ENCODE measurements around the gene NTN5. TPM values are rescaled to one million over a fixed set of nuclear protein-coding genes. Genes with fewer than 3 reads are reported as not detected.

The NTN5 gene
- polyA plus RNA-seq, 1 experiment = 0.11 TPM

DNA sequence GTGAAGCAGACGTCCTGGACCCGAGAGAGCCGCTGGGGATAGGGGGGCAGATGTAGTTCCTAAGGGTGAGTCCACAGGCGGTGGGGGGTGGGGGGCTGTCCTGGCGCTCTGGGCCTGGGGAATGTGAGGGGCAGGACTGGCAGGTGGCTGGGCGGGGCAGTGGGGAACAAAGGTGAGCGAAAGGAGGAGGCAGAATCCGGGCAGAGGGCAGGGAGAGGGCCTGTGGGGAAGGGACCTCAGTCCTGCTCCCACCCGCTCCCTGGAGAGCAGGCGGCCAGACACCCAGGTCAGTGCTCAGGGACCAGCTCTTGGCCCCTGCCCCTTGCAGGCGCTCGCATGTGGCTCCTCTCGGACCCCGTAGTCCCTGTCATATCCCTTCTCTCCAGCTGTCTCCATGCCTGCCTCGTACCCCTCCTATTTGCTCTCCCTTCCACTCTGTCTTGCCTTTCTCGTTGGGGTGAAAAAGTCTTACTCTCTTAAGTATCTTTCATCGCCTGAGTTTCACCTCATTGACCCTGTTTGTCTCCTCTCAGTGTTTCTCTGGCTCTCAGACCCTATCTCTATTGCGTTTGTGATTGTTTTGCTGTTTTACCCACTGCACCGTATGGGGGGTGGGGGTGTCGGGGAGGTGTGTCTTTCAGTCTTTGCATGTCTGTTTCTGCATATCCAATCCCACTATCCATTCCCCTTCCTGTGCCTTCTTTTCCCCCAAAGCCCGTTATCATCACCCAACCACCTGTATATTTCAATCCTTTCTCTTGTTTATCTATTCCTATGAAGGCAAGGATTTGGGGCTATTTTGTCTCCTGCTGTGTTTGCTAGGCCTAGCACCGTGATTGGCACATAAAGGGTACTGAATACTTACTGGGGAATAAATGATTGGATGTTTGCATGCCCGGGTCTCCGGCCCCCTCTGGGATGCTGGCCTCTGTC, 47.8 kb downstream of the NTN5 start:
- H3K4me3 ChIP-seq (ENCODE audit: low read depth, low read length) = peak overlapping the region; percentile 50
- H3K27me3 ChIP-seq (ENCODE audit: control insufficient read depth, insufficient read depth, low read length) = no peaks in the 10 kb centered on the region
- no peak for DNase-seq (ENCODE audit: low read depth)
- peaks cover 4% of the 10 kb centered on the region for H3K36me3 ChIP-seq (ENCODE audit: control insufficient read depth, insufficient read depth, low read length)
- ChIA-PET POLR2A (no interaction called here), CTCF (no interaction called here)
- TF ChIP-seq, protein P1, sequence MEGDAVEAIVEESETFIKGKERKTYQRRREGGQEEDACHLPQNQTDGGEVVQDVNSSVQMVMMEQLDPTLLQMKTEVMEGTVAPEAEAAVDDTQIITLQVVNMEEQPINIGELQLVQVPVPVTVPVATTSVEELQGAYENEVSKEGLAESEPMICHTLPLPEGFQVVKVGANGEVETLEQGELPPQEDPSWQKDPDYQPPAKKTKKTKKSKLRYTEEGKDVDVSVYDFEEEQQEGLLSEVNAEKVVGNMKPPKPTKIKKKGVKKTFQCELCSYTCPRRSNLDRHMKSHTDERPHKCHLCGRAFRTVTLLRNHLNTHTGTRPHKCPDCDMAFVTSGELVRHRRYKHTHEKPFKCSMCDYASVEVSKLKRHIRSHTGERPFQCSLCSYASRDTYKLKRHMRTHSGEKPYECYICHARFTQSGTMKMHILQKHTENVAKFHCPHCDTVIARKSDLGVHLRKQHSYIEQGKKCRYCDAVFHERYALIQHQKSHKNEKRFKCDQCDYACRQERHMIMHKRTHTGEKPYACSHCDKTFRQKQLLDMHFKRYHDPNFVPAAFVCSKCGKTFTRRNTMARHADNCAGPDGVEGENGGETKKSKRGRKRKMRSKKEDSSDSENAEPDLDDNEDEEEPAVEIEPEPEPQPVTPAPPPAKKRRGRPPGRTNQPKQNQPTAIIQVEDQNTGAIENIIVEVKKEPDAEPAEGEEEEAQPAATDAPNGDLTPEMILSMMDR (IDR thresholded peaks at IDR 0.05; ENCODE audit: insufficient read depth, low read depth, low read length) = no peak

DNA sequence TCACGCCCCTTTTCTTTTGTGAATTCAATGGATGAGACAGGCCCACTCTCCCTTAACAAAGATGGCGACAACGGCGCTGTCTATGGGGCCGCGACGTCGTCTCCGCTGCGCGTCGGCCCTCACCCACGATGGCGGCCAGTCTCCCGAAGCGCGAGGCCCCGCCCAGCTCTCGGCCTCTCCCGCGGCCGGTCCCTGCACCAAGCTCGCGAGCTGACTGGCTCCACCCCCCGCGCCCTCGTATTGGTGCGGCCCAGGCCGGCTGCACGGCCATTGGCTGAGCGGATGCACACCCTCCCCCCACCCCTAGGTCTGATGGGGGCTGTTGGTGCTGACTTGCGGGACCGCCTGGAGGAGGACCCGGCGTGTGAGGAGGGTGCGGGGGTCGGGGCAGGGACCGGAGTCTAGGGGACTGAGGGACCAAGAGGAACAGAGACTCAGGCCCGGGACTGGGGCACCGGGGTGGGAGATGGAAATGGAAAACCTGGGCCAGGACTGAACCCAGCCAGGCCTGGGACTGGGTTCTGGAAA, 48.7 kb downstream of the NTN5 start:
- CTCF ChIA-PET = interaction anchor here (0.7 to 1.1 kb wide), 3 partner anchors 10 to 22 kb away, joined by 3 to 9 read pairs (median 4); partner anchors contain the start of gene CA11
- POLR2A ChIA-PET = interaction anchor here (0.6 to 0.7 kb wide), 3 partner anchors 10 to 243 kb away, joined by 3 to 6 read pairs (median 5); no protein-coding TSS in a partner anchor
- TF ChIP-seq, protein P1 (IDR thresholded peaks at IDR 0.05; ENCODE audit: insufficient read depth, low read depth, low read length) = no peak

DNA sequence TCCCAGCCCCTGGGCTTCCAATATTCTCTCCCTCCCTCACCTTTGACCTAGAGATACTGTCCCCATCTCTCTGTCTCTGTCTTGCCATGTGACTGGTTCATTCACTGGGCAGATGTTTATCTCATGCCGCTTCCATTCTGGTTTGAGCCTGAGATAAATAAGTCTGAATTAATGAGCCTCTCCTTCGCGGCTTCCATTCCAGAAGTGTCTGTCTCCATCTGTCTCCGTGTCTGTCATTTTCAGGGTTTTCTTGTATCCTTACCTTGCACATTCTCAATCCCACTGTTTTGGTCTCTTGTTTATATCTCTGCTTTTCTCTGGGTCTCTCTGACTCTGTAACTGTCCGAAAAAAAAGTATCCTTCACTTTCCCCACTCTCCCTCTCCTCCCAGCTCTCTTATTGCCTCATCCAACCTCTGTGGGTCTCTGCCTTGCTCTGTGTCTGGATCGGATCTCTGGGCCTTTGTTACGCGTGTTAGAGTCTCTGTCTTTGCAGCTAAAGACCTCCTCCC, 49.2 kb downstream of the NTN5 start:
- no peaks in the 10 kb centered on the region for H3K27me3 ChIP-seq (ENCODE audit: control insufficient read depth, insufficient read depth, low read length)
- no peak for DNase-seq (ENCODE audit: low read depth)
- TF ChIP-seq, protein P1 (IDR thresholded peaks at IDR 0.05; ENCODE audit: insufficient read depth, low read depth, low read length) = no peak
- H3K4me3 ChIP-seq (ENCODE audit: low read depth, low read length) = peak overlapping the region; percentile 28
- peaks cover 2% of the 10 kb centered on the region for H3K36me3 ChIP-seq (ENCODE audit: control insufficient read depth, insufficient read depth, low read length)
- ChIA-PET POLR2A (interaction anchor here (0.6 to 0.7 kb wide), 3 partner anchors 9 to 244 kb away, joined by 3 to 6 read pairs (median 5); no protein-coding TSS in a partner anchor), CTCF (interaction anchor here (0.7 to 1.1 kb wide), 3 partner anchors 10 to 22 kb away, joined by 3 to 9 read pairs (median 4); partner anchors contain the start of gene CA11)

More for the DNA sequence above, 48.7 kb downstream of the NTN5 start:
- H3K36me3 ChIP-seq (ENCODE audit: control insufficient read depth, insufficient read depth, low read length) = peaks cover 2% of the 10 kb centered on the region
- H3K27me3 ChIP-seq (ENCODE audit: control insufficient read depth, insufficient read depth, low read length) = no peaks in the 10 kb centered on the region
- H3K4me3 ChIP-seq (ENCODE audit: low read depth, low read length) = peak overlapping the region; percentile 50
- DNase-seq (ENCODE audit: low read depth) = peak; percentile 81

DNA sequence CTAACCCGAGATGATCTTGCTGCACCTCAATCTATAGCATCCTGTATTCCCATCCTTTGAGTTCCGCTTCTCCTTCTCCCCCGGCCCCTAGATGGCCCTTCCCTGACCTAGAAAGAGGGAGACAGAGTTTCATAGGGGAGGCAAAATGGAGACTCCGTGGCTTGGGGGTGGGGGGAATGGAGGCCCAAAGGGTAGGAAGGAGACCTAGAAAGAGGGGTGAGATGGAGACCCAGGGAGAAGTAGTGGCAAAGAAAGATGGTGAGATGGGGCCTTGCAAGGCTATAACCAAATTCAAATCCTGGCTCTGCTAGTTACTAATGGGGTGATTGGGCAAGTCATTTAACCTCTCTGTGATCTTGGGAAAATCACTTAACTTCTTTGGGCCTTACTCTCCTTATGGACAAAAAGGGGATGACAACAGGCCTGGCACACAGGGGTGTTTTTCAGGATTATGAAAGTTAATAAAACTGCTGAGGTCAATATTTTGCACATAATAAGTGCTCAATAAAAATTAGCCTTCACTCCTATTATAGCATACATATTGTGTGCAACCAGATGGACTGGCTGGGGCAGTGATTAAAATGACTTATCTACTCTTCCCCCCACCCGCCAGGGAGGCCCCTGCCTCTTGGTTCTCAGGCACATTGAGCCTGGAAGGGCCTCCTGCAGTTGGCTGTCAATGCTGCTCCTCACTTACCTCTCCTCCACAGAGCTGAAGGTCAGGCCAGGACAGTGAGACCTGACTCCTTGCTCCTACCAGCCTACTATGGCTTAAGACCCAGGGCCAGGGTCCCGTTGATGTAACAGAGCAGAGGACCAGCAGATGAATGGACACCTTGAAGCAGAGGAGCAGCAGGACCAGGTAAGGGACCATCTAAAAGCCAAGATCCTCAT, 52.9 kb downstream of the NTN5 start:
- Histone ChIP-seq H3K27me3 (ENCODE audit: control insufficient read depth, insufficient read depth, low read length) (no peaks in the 10 kb centered on the region), H3K36me3 (ENCODE audit: control insufficient read depth, insufficient read depth, low read length) (peaks cover 24% of the 10 kb centered on the region), H3K4me3 (ENCODE audit: low read depth, low read length) (peak overlapping the region; percentile 94)
- TF ChIP-seq, protein P1 (IDR thresholded peaks at IDR 0.05; ENCODE audit: insufficient read depth, low read depth, low read length) = no peak
- ChIA-PET CTCF (interaction anchor here (1.0 to 1.6 kb wide), 4 partner anchors 11 to 36 kb away, joined by 3 to 7 read pairs (median 4); partner anchors contain the start of gene CA11), POLR2A (interaction anchor here (0.8 to 0.9 kb wide), 2 partner anchors 9 to 14 kb away, joined by 3 read pairs; no protein-coding TSS in a partner anchor)
- DNase-seq (ENCODE audit: low read depth) = no peak

Data from BJ (cell line).